Fibroblast of peridontal ligament (primary cell): Measurements from ENCODE around the gene RNF130.
"Not testable (repeated sequence)": the region's sequence is repeated elsewhere in the genome, so short reads cannot be mapped to it uniquely, and the experiment has no call there.

Experiments used
- DNase-seq: peaks from one replicate; pipeline ENCODE4 v3.0.0-alpha.2; 2010; ENCODE audit errors: extremely low read depth

RNF130 gene

DNA sequence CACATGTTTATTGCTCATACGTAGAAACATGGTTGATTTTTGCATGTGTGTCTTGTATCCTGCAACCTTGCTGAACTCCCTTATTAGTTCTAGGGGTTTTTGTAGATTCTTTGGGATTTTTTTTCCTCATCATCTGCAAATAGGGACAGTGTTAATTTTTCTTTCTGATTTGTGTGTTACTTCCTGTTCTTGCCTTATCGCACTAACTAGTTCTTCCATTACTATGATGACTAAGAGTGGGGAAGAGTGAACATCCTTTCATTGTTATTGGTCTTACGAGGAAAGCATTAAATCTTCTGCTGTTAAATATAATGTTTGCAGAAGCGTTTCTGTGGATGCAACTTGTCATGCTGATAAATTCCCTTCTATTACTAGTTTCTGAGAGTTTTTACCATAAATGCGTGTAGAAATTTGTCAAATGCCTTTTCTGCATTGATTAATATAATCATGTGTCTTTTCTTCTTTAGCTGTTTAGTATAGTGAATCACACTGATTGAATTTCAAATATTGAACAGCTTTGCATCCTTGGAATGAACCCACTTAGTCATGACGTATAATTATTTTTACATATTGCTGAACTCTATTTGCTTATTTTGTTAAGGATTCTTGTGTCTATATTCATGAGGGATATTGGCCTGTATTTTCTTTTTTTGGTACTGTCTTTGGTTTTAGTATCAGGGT is 32.1 kb upstream of the RNF130 start:
- peak; percentile 3 for DNase-seq

DNA sequence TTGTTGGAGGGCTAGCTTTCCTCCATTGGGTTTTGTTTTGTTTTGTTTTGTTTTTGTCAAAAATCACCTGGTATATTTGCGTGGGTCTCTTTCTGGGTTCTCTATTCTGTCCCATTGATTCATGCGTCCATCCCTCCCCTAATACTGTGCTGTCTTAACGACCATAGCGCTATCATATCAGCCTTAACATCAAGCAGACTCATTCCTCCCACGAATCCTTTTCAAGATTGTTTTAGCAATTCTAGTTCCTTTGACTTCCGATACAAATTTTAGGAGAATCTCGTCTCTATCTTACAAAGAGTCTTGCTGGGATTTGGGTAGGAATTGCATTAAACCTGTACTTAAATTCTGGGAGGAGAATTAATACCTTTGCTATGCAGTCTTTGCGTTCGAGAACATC is 31.1 kb upstream of the RNF130 start:
- no peak for DNase-seq

DNA sequence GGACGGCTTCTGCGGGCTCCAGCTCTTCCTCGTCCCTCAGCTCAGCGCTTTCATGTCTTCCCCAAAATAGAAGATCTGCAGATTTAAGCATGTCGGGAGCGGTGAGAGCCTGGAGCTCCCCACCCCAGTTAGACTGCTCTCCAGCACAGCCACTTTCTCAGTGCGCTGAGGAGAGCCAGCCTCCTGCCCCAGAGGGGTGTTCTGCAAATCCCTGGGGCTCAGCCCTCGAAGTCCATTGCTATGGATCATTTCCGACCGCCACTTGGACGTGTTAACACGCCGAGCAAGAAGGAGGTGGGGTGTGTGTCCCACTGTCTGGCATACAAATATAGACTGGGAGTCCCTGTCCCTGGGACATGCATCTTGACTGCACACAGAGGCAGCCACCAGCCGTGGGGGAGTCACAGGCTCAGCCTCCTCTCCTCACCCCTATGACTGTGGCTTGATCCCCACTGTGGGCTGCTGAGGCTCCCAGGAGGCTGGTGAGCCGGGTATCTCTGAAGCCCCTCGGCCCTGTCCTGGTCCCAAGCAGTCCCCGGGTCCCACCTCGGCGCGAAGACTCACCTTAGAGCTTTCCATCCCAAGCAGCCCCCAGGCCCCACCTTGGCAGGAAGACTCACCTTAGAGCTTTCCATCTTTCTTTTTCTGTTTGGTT is 30.0 kb upstream of the RNF130 start:
- no peak for DNase-seq

DNA sequence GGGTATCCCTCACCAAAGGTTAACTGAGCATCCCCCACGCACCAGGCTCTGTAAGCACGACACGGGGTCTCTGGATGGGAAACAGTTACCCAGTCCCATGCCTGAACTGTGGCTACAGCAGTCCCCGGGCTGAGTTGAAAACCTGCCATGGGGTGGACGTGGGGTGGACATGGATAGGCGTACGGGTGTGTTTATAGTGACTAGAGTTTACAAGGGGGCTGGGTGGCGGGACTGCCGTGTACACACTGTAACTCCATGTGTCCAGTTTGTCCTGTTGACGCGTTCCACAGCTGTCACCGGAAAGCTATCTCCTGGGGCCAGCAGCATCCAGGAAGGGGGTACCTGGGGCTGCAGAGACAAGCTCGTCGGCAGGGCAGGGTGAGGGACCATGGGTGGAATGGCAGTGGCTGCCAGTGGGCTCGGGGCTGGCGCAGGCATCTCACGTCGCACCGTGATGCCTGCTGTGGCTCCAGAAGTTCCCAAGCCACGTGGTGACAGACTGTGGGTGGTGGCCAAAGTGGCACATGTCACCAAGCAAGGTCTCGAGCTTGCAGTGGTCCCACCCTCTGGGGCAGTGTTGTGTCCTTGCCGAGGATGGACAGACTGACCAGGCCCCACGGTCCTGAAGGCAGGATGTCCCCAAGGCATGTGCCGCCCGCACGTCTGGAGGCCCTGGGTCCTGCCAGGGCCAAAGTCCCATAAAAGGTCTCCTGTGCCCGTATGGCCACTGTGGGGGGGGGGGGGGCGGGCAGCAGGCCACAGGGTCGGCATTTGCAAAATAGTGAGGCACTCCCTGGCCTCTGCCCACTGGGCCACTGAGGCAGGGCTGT is 29.3 kb upstream of the RNF130 start:
- DNase-seq: no peak

DNA sequence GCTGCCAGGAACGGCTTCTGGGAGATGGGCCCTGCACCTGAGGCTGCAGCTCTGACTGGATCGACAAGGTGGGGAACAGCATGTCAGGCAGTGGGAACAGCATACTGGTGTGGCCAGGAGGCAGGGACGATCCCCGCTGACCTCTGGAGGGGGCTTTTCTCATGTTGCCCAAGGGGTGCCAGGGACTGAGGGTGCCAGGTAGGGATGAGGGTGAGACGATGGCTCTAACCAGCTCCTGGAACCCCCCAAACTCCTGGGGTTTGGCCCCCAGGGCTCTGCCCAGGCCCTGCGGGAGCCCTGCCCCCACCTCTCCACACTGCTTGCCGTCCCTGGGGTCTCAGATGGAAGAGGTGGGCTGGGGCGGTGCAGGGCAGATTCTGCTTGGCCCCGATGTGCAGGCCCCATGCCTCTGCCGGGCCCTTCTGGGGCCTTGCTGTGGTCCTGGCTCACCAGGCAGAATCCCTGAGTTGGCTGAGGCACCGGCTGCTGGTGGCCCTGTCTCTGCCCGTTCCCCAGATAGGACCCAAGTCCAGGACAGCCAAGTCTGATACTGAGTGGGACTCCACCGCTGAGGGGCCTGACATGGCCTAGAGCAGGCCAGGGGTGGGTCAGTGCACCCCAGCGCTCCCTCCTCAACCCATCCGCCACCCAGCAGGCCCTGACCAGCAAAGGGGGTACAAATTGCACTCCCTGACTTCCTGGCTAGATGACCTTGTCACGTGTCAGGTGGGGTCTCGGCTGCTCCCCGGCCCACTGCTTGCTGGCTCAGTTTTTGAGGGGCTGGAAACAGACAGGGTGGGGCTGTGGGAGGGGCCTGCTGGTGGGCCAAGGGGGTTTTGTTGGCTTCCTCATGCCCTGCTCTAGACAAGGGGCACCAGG is 28.4 kb upstream of the RNF130 start:
- DNase-seq: no peak

DNA sequence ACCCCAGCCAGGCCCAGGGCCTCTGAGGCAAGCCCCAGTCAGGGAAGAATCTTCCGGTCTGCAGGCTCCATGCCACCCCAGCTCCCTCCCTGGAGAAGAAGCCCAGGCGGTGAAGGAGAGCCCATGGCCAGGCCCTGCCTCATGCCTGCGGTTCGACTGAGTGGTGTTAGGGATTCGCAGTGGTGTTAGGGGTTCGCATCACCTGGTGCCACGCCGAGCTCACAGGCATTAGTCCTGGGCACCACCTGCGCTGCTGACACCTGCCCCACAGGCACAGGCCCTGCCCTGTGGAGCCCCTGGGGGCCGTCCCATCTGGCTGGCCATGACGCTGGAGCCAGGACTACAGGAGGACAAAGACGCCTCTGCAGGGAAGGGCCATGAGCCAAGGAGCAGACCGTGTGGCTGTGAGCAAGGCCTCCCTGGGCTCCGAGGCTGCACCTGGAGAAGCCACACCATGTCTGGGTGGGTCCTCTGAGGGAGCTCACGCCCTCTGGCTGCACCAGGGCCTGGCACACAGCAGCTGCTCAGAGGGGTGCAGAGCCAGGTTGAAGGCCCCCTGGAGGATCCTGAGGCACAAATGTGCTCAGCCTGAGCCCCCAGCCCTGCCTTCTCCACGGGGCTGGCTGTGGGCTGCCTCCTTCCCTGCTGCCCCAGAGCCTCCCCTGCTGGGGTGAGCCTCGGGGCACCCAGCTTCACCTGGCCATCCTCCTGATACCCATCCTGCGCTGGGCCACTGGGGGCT is 27.6 kb upstream of the RNF130 start:
- DNase-seq: no peak

DNA sequence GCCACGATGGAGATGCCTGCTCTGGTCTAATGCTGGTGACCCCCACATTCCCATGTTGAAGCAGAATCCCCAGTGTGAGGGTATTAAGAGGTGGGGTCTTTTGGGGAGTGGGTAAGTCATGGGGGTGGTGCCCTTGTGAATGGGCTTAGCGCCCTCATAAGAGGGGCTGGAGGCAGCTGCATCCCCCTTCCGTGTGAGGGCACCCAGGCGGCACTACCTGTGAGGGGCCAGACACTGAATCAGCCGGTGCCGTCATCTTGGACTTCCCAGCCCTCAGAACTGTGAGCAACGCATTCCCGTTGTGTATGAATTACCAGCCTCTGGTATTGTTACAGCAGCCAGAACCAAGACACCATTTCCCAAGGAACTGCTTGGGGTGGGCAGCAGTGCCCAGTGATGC is 27.0 kb upstream of the RNF130 start:
- DNase-seq: no peak

DNA sequence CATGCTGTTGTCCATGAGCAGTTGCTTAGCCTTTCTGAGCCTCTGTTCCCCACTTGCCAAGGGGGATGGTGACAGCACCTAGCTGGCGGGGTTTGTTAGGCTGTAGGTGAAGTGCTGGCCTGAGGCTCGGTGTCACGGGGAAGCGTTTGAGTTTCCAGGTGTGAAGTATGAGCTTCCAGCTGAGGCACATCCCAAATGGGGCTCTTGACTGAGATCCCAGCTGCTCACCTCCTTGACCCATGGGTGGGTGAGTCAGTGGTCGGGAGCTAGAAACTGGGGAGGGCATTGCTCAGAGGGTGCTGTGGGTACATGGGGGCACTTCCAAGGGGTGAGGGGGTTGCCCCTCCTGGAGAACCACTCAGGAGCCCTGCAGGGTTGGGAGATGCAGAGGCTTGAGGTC is 26.4 kb upstream of the RNF130 start:
- DNase-seq: no peak

DNA sequence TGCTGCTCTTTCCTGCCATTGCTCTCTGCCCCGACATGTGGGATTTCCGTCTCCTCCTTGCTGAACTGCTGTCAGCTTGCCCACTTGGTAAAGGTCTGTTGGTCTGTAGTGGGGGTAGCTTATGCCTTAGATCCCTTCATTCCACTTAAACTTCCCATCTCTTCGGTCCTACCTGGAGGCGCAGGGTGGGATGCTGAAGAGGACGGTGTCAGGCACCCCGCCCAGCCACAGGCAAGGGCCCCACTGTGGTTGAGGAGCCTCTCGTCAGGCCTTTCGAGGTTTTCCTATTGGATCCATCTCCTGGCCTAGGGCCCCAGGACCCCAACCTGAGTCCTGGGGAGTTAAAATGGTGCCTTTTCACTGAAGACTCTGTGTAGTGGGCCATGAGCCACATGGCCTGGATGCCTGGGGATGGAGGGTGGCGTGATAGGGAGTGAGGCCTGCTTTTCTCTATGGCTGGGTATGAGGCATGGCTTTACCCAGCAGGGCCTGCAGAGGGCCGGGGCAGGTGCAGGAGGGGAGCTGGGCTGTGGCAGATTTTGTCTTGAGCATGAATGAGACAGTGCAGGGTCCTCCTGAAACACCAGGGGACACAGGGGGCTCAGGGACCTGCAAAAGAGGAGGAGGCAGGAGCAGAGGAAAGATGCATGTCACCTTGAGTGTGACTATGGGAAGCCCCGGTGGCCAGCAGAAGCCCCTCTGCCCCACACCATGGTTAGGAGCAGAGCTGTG is 25.8 kb upstream of the RNF130 start:
- no peak for DNase-seq

DNA sequence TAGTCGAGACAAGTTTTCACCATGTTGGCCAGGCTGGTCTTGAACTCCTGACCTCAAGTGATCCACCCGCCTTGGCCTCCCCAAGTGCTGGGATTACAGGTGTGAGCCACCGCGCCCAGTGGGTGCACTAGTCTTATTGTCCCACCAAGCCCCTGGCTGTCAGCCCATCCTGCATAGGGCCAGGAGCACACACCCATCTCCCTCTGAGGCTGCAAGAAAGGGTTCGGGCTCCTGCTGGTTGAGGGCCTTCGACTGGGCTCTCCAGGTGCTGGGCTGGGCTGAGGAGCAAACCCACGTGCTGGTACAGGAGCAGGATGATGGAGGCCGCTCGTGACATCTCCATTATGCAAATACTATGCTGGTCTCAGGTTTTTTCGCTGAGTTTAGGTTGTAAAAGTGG is 25.1 kb upstream of the RNF130 start:
- no peak for DNase-seq

DNA sequence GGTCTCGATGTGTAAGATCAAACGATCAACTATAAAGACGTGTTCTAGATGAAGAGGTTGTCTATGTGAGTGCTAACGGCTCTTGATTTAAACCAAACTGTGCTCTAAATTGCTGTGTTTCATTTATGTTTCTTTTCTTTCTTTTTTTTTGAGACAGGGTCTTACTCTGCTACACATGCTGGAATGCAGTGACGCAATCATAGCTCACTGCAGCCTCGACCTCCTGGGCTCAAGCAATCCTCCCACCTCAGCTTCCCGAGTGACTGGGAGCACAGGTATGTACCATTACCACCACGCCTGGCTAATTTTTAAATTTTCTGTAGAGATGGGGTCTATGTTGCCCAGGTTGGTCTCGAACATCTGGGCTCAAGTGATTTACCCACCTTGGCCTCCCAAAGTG is 24.0 kb upstream of the RNF130 start:
- no peak for DNase-seq

DNA sequence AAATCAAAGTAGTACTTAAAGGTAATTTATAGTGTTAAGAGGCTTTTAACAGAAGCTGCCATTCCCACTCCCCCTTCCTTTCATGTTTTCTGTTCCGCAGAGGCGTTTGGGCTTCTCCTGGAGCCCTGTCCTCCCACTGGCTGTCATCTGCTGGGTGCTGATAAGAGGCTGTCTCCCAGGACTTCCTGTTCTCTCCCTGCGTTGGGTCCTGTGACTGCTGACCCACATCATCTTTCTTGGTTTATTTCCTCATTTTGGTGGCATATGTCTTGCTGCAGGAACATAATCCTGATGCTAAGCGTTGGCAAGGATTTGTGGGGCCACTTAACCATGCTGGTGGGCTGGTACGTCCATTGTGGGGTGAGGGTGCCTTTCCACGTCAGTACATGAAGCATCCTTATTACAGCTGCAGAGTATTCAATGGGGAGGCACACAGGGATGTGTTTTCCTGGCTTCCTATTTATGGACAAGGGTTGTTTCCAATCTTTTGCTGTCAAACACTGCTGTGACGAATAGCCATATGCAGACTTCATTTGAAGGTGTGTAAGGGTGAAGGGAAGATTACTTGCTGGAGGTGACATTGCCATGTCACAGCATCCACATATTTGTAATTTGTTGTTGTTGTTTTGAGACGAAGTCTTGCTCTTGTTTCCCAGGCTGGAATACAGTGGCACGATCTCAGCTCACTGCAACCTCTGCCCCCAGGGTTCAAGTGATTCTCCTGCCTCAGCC is 22.3 kb upstream of the RNF130 start:
- DNase-seq: no peak

DNA sequence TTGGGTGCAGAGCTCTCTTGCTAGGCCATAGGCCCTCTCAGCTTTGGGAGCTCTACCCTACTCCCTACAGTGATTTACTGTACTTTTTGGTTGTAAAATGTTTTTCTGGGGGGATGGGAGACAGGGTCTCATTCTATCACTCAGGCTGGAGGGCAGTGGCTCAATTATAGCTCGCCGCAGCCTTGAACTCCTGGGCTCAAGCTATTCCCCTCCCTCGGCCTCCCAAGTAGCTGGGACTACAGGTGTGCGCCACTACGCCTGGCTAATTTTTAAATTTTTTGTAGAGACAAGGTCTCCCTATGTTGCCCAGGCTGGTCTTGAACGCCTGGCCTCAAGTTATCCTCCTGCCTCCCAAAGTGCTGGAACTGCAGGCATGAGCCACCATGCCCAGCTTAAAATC is 21.7 kb upstream of the RNF130 start:
- no peak for DNase-seq

DNA sequence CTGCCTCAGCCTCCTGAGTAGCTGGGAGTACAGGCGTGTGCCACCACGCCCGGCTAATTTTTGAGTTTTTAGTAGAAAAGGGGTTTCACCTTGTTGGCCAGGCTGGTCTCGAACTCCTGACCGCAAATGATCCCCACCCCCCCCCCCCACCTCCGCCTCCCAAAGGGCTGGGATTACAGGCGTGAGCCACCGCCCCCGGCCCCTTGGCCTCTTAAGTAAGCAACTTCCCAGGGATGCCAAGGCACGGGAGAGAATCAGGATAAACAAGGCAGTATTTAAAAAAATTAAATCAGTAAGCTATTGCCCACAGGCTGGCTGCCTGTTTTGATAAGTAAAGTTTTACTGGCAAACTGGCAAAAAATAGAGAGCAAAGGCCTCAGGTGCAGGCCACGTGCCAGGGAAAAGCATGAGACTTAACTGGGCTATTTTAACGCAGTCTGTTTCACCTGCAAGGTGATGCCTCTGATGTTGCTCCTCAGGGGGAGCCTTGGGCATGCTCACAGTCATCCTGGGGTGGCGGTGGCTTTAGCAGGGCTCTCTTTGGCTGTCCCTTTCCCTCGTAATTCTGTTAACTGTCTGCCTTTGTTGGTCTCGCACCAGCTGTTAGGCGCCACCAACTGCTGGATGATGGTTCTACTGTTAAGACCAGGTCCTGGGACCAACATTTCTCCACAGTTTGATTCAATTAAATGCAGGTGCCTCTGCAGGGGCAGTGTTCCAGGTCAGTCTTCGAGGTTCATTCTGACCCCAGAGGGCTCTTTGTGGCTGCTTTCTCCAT is 19.4 kb upstream of the RNF130 start:
- peak; percentile 18 for DNase-seq

DNA sequence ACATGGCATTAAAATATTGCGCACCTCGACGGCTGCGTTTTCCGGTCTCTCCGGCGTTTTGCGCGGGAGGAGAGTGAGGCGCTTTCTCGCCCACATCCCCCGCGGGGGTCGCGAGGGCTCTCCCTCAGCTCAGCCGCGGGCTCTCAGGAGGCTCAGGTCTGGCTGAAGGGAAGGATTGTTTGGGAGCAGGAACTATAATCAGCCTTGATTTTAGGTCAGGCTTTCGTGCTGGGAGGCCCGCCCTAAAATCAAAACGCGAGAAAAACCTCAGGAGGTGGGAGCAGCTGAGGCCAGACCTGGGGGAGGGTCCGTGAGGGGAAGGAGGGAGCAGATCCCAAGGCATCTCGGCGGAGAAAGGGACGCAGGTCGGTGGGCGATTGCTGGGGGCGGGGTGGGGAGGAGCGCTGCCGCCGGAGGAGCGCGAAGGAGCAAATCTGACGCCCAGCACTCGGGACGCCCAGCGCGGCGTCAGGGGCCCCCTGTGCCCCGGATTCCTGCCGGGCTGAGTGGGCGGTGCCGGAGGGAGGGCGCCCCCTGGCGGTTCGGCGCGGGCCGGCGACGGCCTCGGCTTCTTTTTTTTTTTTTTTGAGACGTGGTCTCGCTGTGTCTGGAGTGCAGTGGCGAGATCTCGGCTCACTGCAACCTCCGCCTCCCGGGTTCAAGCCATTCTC is 18.7 kb upstream of the RNF130 start:
- DNase-seq: peak; percentile 62

DNA sequence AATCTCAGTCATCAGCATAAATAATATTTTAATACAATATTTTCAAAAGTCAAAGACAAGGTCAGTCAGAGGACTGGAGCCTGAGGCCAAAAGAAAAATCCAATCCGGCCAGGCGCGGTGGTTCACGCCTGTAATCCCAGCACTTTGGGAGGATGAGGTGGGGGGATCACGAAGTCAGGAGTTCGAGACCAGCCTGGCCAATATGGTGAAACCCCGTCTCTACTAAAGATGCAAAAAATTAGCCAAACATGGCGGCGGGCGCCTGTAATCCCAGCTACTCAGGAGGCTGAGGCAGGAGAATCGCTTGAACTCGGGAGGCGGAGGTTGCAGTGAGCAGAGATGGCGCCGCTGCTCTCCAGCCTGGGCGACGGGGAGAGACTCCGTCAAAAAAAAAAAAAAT is 18.1 kb upstream of the RNF130 start:
- DNase-seq: not testable (repeated sequence)

DNA sequence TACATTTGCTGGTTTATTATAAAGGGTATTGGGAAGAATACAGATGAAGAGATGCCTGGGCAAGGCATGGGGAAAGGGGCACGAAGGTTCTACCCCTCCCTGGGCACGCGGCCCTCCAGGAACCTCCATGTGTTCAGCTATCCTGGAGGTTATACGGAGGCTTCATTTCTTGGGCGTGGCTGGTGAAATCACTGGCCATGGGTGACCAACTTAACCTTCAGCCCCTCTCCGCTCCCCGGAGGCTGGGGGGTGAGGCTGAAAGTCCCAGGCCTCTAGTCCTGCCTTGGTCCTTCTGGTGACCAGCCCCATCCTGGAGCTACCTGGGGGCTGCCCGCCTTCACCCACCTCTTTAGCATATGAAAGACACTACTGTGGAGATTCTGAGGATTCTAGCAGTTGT is 17.0 kb upstream of the RNF130 start:
- no peak for DNase-seq

DNA sequence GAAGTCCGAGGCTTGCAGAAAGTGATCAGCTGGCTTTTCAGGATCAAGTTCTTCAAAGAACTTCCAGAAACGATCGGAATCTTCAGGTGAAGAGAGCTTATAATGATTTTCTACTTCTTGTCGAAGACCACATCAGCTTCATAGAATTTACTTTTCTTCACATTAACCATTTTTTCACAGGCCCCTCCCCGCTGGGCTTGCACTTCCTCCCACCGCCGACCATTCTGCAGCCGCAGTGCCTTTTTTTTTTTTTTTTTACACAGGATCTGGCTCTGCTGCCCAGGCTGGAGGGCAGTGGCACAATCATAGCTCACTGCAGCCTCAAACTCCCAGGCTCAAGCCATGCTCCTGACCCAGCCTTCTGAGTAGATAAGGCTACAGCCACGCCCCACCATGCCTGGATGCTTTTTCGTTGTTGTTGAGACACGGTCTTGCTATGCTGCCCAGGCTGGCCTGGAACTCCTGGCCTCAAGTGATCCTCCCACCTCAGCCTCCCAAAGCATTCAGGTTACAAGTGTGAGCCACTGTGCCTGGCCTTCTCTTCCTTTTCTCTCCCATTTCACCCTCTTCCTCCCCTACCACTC is 15.3 kb upstream of the RNF130 start:
- no peak for DNase-seq
